RWPE1 (cell line): ENCODE measurements around the gene CYYR1.
A peak's percentile ranks its signal among the peaks of the same experiment; 100 is the strongest.

Experiments used
- CTCF ChIA-PET: fragments of 350-600 bp; sonication (Branson Sonifier 250); formaldehyde crosslinking; extraction: SDS; loops from one replicate; lab custom pipeline; 2021; lab: Yijun Ruan, JAX
- POLR2A ChIA-PET: fragments of 400-600 bp; formaldehyde crosslinking; extraction: SDS; loops from one replicate; lab custom pipeline; 2020; ENCODE audit warnings: antibody characterized with exemption; ENCODE audit not compliant: low non-redundant PET; lab: Yijun Ruan, JAX
- DNase-seq: peaks from one replicate; pipeline ENCODE4 v3.0.0; 2012; ENCODE audit warnings: low spot score
- H3K27ac ChIP-seq: fragments of 450-650 bp; 2 replicates; pipeline ENCODE4 v1.5.1; 2017
- TF ChIP-seq, protein P1 (sequence below): fragments of 450-650 bp; conservative IDR thresholded peaks from 2 replicates; pipeline ENCODE4 v1.5.1; 2017; ENCODE audit warnings: low read depth, mild to moderate bottlenecking

CYYR1 gene

DNA sequence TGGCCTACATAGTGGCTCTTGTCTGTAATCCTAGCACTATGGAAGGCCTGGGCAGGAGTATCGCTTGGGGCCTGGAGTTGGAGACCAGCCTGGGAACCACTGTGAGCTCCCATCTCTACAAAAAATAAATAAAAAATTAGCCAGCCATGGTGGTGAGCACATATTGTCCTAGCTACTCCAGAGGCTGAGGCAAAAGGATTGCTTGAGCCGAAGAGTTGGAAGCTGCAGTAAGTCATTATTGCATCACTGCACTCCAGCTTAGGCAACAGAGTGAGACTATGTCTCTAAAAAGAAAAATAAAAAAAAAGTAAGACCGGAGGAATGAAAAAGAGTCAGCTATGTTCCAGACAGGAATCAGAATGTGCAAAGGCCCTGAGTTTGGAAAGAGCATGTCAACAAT is 115.3 kb downstream of the CYYR1 start:
- ChIA-PET CTCF (interaction anchor here (0.6 kb wide), 1 partner anchor 1139 kb away, joined by 3 read pairs; no protein-coding TSS in a partner anchor), POLR2A (no interaction called here)
- TF ChIP-seq, protein P1, sequence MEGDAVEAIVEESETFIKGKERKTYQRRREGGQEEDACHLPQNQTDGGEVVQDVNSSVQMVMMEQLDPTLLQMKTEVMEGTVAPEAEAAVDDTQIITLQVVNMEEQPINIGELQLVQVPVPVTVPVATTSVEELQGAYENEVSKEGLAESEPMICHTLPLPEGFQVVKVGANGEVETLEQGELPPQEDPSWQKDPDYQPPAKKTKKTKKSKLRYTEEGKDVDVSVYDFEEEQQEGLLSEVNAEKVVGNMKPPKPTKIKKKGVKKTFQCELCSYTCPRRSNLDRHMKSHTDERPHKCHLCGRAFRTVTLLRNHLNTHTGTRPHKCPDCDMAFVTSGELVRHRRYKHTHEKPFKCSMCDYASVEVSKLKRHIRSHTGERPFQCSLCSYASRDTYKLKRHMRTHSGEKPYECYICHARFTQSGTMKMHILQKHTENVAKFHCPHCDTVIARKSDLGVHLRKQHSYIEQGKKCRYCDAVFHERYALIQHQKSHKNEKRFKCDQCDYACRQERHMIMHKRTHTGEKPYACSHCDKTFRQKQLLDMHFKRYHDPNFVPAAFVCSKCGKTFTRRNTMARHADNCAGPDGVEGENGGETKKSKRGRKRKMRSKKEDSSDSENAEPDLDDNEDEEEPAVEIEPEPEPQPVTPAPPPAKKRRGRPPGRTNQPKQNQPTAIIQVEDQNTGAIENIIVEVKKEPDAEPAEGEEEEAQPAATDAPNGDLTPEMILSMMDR: no peak
- DNase-seq: no peak
- no peak overlapping the region for H3K27ac ChIP-seq

GRCh38 chr21:26453267-26453666 is 119.8 kb downstream of the CYYR1 start:
- ChIA-PET CTCF (interaction anchor here (0.6 kb wide), 1 partner anchor 86 kb away, joined by 4 read pairs; no protein-coding TSS in a partner anchor), POLR2A (no interaction called here)
- TF ChIP-seq, protein P1: no peak
- no peak for DNase-seq
- no peak overlapping the region for H3K27ac ChIP-seq

DNA sequence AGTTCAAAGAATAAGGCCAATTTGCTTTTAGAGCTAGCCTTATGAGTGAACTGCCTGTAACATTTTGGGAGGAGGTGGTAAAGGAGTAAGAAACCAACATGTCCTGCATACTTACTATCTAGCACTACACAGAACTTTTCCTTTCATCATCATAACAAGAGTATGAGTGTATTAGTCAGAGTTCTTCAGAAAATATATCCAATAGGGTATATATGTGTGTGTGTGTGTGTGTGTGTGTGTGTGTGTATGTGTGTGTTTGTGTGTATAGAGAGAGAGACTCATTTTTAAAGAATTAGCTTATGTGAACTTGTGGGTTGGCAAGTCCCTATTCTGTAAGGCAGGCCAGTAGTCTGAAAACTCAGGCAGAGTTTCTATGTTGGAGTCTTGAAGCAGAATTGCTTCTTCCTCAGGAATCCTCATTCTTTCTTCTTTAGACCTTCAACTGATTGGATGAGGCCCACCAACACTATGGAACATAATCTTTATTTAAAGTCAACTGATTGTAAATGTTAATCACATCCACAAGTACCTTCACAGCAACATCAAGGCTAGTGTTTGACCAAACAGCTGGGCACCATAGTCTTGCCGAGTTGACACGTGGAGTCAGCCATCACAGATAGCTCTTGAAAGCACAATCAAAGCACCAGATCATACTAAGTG is 121.9 kb downstream of the CYYR1 start:
- no peak overlapping the region for H3K27ac ChIP-seq
- DNase-seq: no peak
- ChIA-PET POLR2A (no interaction called here), CTCF (no interaction called here)
- TF ChIP-seq, protein P1: no peak

DNA sequence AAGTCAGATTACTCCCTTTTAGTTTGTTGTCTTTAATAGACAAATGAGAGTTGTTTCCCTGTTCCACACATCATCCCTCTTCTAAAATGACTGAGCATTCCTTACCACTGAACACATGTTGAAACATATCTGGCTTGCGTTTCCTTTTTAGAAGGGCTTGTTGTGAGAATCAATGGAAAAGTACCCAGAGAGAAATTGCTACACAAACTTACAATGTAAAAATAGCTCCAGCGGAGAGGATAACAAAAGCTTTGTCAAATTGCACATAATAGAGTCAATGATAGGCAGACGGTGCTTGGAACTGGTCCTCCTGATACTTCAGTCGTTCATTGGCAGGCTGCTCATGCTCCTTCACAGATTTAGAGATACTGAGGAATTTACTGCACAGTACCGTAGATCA is 123.9 kb downstream of the CYYR1 start:
- H3K27ac ChIP-seq: no peak overlapping the region
- ChIA-PET POLR2A (no interaction called here), CTCF (no interaction called here)
- TF ChIP-seq, protein P1: no peak
- peak; percentile 56 for DNase-seq

GRCh38 chr21:26448751-26449150 is 124.3 kb downstream of the CYYR1 start:
- H3K27ac ChIP-seq: no peak overlapping the region
- DNase-seq: peak; percentile 13
- ChIA-PET POLR2A (no interaction called here), CTCF (no interaction called here)
- TF ChIP-seq, protein P1: no peak

GRCh38 chr21:26447932-26448475 is 125.1 kb downstream of the CYYR1 start:
- H3K27ac ChIP-seq: no peak overlapping the region
- POLR2A ChIA-PET: no interaction called here
- TF ChIP-seq, protein P1: no peak
- CTCF ChIA-PET: no interaction called here
- DNase-seq: no peak
